ENCODE measurements around the gene NEBL. TPM values are rescaled to one million over a fixed set of nuclear protein-coding genes. Genes with fewer than 3 reads are reported as not detected.

NEBL gene
- polyA plus RNA-seq, 1 donor = 90.1 TPM

GRCh38 chr10:20871970-20872369, 25.1 kb downstream of the NEBL start:
- no peak for DNase-seq

- DNase-seq = no peak
Measured at GRCh38 chr10:20870834-20871233, 26.3 kb downstream of the NEBL start.

- DNase-seq = no peak
Measured at GRCh38 chr10:20863008-20863407, 34.1 kb downstream of the NEBL start.

GRCh38 chr10:20858292-20859124, 38.6 kb downstream of the NEBL start:
- peak; percentile 25 for DNase-seq

- DNase-seq = no peak
Measured at GRCh38 chr10:20856484-20856883, 40.6 kb downstream of the NEBL start.

- peak; percentile 17 for DNase-seq
Measured at GRCh38 chr10:20855398-20856038, 41.6 kb downstream of the NEBL start.

GRCh38 chr10:20853276-20853675, 43.8 kb downstream of the NEBL start:
- no peak for DNase-seq

GRCh38 chr10:20852303-20852702, 44.8 kb downstream of the NEBL start:
- no peak for DNase-seq

- no peak for DNase-seq
Measured at GRCh38 chr10:20847512-20847911, 49.6 kb downstream of the NEBL start.

- no peak for DNase-seq
Measured at GRCh38 chr10:20846263-20846662, 50.8 kb downstream of the NEBL start.

- DNase-seq = no peak
Measured at GRCh38 chr10:20841419-20841818, 55.7 kb downstream of the NEBL start.

- no peak for DNase-seq
Measured at GRCh38 chr10:20839910-20840309, 57.2 kb downstream of the NEBL start.

GRCh38 chr10:20839141-20839540, 58.0 kb downstream of the NEBL start:
- no peak for DNase-seq

GRCh38 chr10:20836401-20836800, 60.7 kb downstream of the NEBL start:
- DNase-seq = no peak

- DNase-seq = no peak
Measured at GRCh38 chr10:20835335-20835734, 61.8 kb downstream of the NEBL start.

- no peak for DNase-seq
Measured at GRCh38 chr10:20834825-20835224, 62.3 kb downstream of the NEBL start.

- DNase-seq = no peak
Measured at GRCh38 chr10:20822825-20823224, 74.3 kb downstream of the NEBL start.

- no peak for DNase-seq
Measured at GRCh38 chr10:20817646-20818045, 79.5 kb downstream of the NEBL start.

GRCh38 chr10:20817116-20817515, 80.0 kb downstream of the NEBL start:
- DNase-seq = no peak

GRCh38 chr10:20814116-20814515, 83.0 kb downstream of the NEBL start:
- DNase-seq = no peak

GRCh38 chr10:20811131-20811530, 86.0 kb downstream of the NEBL start:
- no peak for DNase-seq

GRCh38 chr10:20809631-20810030, 87.5 kb downstream of the NEBL start:
- DNase-seq = no peak

- no peak for DNase-seq
Measured at GRCh38 chr10:20806487-20806886, 90.6 kb downstream of the NEBL start.

- DNase-seq = no peak
Measured at GRCh38 chr10:20797290-20797689, 99.8 kb downstream of the NEBL start.
